ENCODE data around the gene LGR4.

The LGR4 gene

DNA sequence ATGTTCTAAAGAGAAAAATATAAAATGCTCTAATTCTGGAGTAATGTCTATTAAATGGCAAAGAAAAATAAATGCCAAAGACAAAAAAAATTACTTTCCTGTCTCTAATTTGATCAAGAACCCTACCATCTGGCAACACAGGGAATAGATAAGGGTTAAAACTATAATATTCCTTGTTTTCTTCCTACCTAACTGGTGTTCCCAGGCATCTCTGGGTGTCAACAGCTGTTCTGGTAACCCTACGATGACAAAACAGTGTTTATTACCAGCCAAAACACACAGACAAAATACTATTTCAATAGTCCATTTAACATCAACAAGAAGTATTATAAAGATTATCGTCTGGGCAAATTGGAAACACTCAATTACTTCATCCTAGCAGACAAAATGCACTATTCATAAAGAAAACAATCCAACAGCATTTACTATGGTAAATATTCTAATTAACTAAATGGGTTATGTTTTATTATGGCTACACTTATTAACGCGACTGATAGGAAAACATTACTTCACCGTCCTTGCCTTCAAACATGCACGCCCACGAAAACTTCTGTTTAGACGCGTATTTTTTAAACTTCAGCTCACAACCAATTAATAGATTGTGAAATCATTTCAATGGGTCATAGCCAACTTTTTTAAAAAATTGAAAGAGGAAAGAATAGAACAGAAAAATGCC, 50.6 kb downstream of the LGR4 start:
- DNase-seq = no peak

DNA sequence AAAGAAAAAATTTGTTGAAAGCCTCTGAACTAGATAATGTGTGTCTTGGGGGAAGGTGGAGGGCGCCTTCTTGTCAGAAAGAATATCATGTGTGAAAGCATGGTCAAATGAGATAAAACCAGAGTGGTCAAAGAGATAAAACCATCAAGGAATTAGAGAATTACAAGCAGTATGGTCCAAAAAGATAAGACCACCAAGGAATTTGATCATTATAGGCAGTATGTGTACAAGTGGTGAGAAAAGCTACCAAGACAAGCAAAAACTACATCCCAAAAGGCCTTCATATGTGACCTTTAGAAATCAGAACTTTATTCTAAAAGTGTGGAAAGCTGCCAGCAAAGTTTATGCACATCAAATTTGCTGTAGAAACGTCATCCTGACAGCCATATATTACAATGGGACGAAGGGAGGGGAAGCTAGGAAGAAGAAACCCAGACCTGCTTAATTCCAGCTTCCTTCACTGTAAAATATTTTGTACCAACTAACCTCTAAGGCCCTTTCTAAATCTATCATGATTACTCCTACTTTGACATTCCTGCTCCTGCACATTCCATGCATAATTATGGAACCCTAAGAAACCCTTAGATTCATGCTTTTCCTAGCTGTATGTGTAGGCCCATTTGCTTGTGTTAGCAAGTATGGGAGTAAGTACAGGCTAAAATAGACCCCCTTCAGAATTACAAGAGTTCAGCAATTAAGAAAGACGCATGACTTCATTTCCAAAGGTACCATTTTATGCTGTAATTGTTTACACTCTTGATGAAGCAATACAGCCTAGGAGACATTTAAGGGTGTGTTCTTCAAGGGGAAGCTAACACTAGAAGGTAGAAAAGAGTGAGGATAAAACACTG, 51.6 kb downstream of the LGR4 start:
- no peak for DNase-seq

DNA sequence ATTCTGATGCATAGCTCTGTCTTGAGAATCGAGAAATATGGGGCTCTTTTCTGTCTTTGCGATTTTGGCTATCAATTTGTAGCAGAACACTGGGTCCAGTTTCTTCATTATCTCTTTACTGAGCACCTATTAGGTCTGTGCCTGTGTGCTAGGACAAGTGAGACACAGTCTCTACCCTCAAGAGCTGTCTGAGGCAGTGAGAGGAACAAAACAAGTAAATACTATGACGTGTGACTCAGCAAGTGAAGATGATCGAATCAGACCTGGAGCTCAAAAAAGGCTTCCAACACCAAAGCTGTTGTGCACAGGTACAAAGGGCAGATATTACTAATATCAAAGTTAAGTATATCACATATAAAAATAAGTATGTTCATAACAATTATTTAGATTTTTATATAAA, 52.4 kb downstream of the LGR4 start:
- no peak for DNase-seq

DNA sequence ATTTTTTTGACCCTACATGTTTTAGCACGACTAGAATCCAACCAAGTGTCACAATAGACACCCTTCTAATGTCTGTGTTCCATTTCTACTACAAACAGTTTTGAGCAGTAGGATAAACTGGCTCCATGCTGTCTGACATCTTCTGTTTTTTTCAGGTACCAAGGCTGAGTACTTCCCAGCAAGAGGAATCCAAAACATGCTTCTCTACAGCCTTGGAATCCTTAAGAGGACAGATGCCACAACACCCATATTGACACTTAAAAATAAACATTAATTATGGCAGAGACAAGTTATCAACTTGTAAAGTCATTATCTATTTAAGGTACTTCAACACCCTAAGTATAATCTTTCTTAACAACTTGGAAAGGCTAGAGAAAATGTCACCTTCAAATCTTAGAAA, 54.2 kb downstream of the LGR4 start:
- DNase-seq = no peak

DNA sequence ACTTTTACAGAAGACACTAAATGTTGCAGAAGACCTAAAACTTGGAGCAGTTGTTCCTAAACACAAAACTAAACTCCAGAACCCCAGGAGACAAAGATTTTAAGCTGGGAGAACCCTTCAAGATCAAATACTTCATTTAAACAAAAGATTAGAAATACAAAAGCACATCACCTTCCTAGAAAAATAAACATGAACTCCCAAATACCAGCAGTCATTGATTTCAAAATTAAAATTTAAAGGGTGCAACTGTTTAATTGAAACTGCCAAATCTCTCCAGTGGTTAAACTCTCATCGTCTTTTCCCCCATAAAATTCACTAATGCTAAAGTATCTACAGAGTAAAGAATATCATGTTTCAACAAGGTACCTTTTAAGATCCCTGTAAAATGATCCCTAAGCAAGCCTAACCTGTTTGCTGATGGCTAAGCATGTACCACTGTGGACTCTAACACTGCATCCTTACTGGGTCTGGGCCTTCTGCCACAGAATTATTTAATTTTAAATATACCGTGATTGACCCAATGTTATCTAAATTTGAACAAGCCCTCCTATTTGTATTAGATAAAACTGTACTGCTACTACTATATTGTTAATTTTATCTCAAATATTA, 55.9 kb downstream of the LGR4 start:
- DNase-seq = no peak

DNA sequence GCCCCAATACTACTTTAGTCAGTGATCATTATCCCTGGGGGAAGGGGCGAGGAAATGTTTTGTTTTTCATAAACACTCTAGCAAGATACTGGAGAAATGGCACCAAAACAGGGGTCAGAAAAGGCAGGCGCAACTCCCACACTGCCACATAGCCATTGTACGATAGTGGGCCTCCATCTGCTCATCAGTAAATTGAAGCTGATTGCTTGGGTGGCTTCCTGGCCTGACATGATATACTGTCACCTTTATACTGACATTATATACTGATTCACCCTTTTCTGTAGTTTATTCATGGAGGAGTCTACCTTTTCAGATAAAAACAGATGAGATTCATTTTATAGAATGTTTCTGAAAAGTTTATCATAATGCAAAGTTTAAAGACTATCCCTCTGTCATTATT, 57.9 kb downstream of the LGR4 start:
- no peak for DNase-seq

DNA sequence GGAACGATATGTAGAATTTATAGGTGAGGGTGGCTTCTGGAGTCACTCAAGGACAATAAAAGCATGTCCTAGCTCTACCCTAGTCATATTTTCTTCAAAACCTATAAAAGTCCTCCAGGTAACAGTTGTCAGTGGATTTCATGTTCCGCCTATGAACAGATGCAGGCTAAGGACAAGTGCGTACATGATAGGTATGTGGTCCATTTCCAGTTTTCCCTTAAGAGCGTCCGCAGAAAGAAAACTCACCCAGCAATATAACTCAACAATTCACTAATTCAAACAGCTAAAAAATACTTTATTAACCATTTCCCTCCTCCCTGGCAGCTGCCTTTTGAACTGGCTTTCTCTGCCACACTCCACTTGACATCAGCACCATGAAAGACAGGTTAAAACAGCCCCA, 59.4 kb downstream of the LGR4 start:
- DNase-seq = no peak

DNA sequence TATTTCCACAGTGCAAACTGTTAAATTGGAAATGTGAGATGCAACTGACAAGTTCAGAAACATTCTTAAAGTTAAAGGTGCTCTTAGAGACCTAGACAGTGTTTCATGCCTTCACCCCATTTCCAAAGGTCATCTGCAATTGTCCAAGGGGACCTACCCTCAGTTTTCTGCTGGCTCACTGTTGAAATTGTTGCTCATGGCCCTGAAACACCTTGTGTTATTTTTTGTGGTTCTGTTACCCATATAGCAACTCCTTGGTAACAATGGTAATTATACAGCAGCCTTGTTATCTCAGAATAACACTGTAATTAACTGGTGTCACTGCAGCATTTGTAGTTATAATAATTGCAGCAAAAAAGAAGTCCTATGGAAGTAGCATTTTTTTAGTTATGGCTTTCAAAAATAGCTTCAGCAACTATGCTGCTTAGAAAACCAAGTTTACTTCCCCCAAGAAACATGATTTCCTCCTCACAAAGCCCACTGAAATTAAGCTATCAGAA, 60.3 kb downstream of the LGR4 start:
- DNase-seq = no peak

DNA sequence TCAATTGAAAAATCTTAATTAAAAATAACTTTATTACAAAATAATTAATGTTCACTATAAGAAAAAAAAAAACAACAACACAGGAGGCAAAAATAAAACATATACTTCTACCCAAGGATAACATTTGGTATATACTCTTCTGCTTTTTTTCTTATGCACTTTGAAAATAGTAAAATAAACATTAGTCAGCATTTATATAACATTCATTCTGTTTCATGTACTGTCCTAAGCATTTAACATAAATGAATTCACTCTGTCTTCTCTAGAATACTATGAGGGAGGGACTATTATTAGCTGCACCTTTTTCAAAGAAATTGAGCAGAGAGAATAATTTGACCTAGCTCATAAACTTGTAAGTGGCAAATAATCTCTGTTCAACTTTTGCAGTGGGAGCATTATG, 61.3 kb downstream of the LGR4 start:
- no peak for DNase-seq

DNA sequence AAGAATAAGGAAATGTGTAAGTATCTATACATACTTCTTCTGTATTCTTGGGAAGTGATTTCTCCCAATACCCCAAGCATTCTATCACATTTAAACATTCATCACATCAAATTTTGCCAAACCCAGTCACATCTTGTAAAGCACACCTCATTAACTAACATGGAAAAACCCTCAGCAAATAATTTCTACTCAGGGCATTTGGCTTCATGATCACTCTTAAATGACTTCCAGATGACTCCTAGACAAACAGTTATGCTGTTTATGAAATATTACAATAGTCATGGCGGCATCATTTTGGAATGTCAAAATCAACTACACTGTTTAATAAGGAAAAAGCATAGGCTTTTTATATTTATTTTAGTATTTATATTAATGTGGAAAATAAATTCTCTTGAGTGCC, 62.3 kb downstream of the LGR4 start:
- no peak for DNase-seq

DNA sequence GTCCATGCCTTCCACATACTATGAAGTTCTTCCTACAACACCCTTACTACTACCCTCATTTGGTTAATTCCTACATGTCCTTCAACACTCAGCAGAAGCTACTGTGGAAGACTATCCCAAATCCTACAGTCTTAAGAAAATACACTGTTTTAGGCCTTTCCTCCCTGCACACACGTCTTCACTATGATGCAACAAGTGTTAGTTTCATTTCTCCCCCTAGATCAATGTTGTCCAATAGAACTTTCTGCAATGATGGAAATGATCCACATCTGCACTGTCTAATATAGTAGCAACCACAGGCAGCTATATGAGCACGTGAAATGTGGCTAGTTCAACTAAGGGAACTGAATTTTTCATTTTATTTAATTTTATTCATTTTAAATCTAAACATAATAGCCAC, 62.8 kb downstream of the LGR4 start:
- DNase-seq = no peak

DNA sequence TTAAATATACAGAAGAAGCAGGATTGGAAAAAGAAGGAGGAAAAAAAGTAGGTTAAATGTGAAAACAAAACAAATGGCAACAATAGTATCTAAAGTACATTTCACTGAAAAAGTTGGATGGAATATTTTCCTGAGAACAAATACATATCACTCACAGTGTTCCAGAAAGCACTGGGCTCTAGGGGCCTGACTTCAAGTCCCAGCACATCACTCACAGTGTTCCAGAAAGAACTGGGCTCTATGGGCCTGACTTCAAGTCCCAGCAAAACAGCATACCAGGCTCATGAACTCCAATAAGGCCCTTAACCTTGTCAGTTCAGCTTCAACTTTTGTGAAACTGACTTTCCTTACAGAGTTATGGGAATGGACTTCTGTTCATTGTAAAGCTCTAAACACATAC, 63.5 kb downstream of the LGR4 start:
- no peak for DNase-seq

DNA sequence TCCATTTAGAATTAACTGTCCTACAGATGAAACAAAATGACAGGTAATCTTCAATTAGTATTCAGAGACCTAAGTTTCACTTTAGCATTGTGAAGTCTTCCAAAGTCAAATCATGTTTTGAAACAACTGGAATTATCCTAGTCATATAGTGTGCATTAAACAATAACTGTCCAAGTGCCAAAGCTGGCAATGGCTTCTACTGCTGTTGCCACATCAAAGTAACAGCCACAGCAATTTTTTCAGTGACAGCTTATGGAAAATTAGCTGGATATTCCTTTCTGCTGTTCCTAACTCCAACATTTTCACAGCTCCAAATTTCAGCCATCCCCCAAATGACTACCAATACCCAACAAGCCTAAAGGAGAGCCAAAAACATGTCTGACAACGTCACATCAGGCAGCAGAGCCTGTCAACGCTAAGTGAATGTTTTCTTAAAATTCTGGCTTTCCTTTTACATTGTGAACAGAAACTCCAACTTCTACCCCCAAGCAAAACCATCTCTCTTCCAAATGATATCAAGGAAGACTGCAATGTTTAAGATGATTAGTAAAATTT, 64.3 kb downstream of the LGR4 start:
- no peak for DNase-seq

DNA sequence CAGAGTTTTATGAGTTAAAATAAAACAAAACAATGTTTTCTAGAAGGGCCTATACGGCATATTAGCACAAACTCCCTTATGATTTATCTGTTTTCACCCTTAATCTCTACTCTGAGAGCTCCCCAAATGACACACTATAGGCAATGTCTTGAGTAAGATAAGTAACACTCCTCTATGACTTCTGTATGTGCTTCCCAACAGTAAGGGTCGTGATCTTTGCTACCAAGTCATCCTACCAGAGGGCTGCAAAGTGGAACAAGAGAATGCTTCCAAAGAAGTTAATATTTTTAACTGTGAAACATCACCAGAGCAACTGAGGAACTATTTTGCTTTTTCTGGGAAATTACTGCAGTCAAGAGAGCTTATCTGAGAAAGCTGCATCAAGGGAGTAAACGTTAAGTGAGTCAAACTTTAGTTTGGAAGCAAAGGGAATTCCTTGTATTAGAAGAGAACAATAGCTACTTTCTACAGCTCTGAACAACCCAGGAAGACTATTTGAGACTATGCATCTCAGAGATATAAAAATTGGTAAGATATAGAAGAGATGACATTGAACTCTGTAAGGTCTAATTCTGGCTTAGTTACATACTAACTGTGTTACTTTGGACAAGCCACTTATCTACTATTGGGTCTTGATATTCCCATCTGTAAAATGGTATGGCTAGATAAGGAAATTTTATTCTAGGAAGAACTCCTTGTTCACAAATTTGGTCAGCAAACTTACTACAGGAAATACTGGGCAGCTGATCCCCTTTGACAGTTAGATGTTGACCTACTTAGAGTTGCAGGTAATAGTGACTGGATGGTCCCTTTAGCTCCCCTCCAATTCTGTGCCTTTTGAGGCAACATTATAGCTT, 65.9 kb downstream of the LGR4 start:
- no peak for DNase-seq

DNA sequence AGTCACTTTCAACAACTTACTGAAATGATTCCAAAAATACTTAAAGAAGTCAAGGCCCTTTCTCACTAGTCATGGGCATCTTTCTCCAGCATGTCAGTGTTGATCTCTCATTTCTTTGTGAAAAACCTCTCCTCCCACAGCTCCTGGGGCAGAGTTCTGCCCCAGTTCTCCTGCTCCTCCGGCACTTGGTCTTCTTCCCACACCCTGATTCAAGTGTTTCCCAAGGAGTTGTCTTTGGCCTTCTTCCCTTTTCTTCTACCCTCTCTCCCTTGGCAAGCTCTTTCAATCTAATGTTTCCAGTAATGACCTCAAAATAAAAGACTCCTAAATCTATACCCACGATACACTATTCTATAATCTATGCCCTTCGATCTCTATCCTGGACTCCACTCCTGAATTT, 67.5 kb downstream of the LGR4 start:
- no peak for DNase-seq

DNA sequence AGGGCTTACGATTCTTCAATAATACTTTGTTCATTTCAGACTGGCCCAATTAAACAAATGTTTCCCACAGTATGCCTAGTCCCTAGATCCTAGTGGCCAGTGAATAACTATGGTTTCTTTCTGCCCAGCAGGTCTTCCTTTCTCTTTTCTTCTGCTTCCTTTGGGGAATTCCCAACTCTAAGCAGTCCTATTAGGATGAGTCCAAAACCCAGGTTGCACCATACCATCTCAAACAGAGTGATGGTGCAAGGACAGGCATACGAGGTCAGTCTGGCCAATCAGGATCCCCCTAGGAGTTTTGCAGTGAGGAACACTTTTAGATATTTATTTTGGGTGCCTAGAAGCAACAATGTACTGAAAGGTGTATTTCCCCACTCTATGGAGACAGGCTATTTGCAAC, 68.2 kb downstream of the LGR4 start:
- no peak for DNase-seq

DNA sequence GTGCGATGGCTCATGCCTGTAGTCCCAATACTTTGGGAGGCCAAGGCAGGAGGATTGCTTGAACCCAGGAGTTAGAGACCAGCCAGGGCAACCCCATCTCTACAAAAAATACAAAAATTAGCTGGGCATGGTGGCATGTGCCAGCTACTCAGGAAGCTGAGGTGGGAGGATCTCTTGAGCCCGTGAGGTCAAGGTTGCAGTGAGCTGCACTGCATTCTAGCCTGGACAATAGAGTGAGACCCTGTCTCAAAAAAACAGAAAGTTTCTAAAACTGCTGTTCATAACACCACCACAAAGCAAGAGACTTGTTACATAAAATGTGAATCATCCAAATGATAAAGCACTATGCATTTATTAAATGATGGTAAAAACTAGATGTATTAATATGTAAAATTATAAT, 69.4 kb downstream of the LGR4 start:
- no peak for DNase-seq

DNA sequence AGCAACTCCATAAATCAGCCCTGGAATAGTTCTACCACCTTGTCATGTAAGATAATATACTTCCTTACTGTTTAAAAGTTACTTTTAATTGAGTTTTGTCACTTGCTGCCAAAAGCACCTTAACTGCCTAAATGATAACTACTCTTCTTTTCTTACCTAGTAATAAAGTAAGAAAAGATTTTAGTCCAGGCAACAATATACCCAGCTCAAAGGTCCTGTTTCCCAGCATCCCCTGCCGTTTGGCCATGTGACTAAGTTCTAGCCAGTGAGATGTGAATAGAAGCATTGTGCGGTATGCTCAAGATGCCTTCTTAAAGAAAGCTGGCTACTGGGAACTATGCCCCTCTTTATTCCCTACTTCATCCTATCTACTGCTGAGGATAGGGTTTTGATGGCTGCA, 70.1 kb downstream of the LGR4 start:
- no peak for DNase-seq

DNA sequence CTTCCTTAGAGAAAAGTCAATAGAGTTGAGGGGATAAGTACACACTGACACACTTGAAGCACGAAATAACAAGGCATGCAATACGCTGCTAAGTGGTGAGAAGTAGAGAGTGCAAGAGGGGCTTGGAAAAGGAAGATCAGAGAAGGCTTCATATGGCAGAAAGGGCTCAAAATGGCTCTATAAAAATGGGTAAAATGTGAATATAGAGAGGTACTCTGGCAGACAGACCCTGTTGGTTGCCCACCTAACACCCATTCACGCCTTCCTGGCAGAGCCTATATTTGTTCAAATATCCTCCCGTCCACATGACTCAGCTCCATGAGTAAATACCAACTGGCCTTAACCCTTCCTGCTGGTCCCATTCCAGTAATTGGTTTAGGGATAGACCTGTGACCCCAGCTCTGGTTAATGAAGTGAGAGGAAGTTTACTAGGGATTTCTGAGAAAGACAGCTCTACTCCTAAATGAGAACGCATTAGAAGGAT, 70.7 kb downstream of the LGR4 start:
- DNase-seq = no peak

DNA sequence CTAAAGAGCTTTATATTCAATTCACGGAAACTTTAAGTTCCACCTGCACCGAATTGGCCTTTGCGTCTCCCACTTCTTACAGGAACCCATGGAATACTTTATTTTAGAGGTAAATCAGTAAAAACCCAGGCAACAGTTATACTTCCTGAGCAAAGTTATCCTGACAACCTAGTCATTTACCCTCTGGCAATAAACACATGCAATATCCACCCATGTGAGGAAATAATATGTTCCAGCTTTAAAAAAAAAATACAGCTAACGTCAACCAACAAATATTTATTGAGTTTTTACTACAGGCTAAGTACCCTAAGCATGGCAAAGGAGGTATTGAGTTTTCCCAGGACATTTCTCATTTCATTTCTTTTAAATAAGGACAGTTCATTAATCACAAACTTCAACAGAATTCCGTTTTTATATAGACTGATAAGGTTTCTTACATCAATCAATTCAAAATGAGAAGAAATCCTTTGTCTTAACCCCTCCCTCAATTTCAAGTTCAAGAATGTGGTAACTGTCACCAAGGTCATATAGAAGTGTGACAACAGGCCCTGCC, 71.2 kb downstream of the LGR4 start:
- no peak for DNase-seq

DNA sequence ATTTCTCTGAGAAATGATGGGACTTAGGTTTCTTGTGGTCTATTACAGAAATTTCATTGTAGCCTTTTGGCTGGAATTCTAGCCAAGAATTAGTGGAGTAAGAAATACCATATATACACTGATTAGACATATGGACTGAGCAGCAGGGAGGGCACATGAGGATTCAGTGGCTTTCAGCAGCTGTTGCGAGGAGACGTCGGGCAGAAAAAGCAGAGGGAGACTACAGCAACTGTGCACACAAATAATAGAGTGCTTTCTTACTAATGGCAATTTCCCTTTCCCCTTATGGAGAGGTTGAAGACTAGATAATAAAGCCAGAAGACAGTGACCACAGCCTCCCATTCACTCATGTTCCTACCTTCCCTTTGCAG, 74.2 kb downstream of the LGR4 start:
- DNase-seq = no peak

DNA sequence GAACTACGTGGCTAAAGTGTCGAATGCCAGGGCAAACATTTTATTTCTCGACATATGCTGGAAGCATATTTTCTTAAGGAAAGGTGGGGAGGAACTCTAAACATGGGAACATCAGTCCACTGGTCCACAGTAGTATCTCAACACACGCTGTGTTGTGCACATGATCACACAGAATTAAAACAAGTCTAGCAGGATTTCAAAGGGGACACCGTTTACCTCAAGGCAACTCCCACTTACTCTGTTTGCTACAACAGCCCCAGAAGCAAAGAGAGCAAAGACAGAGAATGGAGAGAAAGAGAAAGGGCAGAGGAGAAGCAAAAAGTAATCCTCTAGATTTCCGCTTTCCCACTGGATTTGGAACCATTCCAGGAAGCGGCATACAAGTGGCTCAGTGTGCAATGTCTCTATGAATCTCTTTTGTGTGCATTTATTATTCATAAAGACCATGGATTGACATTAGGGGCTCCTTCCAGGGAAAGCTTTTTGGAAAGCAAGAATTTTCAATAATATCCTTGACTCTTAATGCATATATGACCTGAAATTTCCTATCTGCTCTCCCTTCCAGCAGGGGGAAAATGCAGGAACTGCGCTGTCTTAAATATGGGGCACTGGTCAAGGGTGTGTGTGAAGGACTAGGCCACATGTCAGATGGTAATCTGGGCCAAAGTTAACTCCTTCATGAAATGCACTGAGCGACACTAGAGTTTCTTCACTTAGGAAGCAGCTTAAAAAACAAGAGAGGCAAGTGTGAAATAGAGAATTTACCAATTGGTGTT, 74.8 kb downstream of the LGR4 start:
- DNase-seq = no peak

All from stimulated activated naive CD4-positive, alpha-beta T cell (primary cell).